KMS-11 (cell line): ENCODE data around the gene FOXM1.

Source experiments
- H2AFZ ChIP-seq: fragments of 200-600 bp; sonication (generic); 2 replicates; pipeline ENCODE4 v1.6.1; 2016; ENCODE audit warnings: antibody characterized with exemption, mixed run types, low read depth
- H3K27ac ChIP-seq: fragments of 200-600 bp; sonication (generic); 2 replicates; pipeline ENCODE4 v1.6.1; 2016; ENCODE audit warnings: mild to moderate bottlenecking, mixed run types
- H3K27me3 ChIP-seq: fragments of 200-600 bp; sonication (generic); 2 replicates; pipeline ENCODE4 v1.6.1; 2017; ENCODE audit warnings: mild to moderate bottlenecking, low read depth, mixed run types, moderate library complexity; ENCODE audit not compliant: insufficient read depth
- H3K36me3 ChIP-seq: fragments of 200-600 bp; sonication (generic); 2 replicates; pipeline ENCODE4 v1.6.1; 2017; ENCODE audit warnings: mild to moderate bottlenecking, mixed run types; ENCODE audit not compliant: insufficient read depth
- H3K4me1 ChIP-seq: fragments of 200-600 bp; sonication (generic); 2 replicates; pipeline ENCODE4 v1.6.1; 2016; ENCODE audit warnings: mild to moderate bottlenecking, low read depth, mixed run types; ENCODE audit not compliant: poor library complexity, severe bottlenecking
- H3K4me2 ChIP-seq: fragments of 200-600 bp; sonication (generic); 2 replicates; pipeline ENCODE4 v1.7.0; 2016; ENCODE audit warnings: mild to moderate bottlenecking, mixed run types
- H3K4me3 ChIP-seq: fragments of 200-600 bp; sonication (generic); IDR thresholded peaks from 2 replicates; pipeline ENCODE4 v1.6.1; 2017; ENCODE audit warnings: low read depth, low read length, mixed read lengths; ENCODE audit not compliant: insufficient read depth
- H3K79me2 ChIP-seq: fragments of 200-600 bp; sonication (generic); 2 replicates; pipeline ENCODE4 v1.6.1; 2016; ENCODE audit warnings: low read depth, mixed run types; ENCODE audit not compliant: insufficient read depth
- H3K9ac ChIP-seq: fragments of 200-600 bp; sonication (generic); 2 replicates; pipeline ENCODE4 v1.6.1; 2016; ENCODE audit warnings: mild to moderate bottlenecking, mixed run types
- H4K20me1 ChIP-seq: fragments of 200-600 bp; sonication (generic); 2 replicates; pipeline ENCODE4 v1.6.1; 2016; ENCODE audit warnings: mild to moderate bottlenecking, mixed run types; ENCODE audit not compliant: insufficient read depth
- TF ChIP-seq, protein P1 (sequence below): fragments of 200-600 bp; sonication (generic); conservative IDR thresholded peaks from 2 replicates; pipeline ENCODE4 v1.6.1; 2017; ENCODE audit warnings: low read depth, mild to moderate bottlenecking, antibody characterized with exemption, low read length, moderate library complexity, mixed read lengths

Gene FOXM1

DNA sequence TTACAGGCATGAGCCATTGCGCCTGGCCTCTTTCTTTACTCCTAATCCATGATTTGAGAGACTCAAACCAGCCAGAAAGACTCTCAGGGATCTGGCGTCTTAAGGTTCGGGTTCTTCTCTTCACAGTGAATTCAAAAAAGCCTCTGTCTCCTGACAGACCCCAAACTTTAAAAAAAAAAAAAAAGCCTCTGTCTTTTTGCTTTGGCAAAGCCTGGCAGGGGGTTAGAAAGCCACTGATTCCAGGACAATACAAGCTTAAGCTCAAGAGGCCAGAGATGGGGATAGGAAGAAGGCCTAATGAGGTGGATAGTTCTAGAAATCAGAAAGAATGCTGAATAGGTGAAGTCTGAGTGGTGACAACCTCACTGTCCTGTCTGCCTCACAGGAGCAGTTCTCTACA lies 50.9 kb downstream of the FOXM1 start:
- no peaks in the 10 kb centered on the region for H3K79me2 ChIP-seq
- no peaks in the 10 kb centered on the region for H3K4me1 ChIP-seq
- H3K27ac ChIP-seq: no peak overlapping the region
- no peaks in the 10 kb centered on the region for H4K20me1 ChIP-seq
- H3K4me2 ChIP-seq: no peak overlapping the region
- H3K4me3 ChIP-seq: no peak overlapping the region
- no peak overlapping the region for H3K9ac ChIP-seq
- TF ChIP-seq, protein P1, sequence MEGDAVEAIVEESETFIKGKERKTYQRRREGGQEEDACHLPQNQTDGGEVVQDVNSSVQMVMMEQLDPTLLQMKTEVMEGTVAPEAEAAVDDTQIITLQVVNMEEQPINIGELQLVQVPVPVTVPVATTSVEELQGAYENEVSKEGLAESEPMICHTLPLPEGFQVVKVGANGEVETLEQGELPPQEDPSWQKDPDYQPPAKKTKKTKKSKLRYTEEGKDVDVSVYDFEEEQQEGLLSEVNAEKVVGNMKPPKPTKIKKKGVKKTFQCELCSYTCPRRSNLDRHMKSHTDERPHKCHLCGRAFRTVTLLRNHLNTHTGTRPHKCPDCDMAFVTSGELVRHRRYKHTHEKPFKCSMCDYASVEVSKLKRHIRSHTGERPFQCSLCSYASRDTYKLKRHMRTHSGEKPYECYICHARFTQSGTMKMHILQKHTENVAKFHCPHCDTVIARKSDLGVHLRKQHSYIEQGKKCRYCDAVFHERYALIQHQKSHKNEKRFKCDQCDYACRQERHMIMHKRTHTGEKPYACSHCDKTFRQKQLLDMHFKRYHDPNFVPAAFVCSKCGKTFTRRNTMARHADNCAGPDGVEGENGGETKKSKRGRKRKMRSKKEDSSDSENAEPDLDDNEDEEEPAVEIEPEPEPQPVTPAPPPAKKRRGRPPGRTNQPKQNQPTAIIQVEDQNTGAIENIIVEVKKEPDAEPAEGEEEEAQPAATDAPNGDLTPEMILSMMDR: no peak
- H3K27me3 ChIP-seq: no peaks in the 10 kb centered on the region
- H2AFZ ChIP-seq: no peak overlapping the region
- no peaks in the 10 kb centered on the region for H3K36me3 ChIP-seq

DNA sequence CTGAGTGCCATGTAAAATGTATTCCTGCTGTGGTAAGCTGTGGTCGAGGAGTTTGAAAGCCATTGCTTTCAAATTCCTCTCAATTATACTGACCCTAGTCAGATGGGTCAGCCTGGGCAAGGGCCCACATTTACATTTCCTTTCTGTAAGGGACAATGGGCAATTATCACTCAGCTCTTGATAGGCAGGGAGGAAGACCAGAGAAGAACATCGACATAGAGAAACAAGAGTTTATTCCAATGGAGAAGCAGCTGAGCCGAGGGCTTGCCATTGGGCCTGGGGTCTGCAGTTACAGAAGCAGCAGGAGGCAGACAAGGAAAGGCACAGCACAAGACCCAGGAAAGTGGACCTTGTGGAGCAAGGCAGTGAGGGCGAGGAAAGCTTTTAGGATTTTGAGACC lies 51.8 kb downstream of the FOXM1 start:
- Histone ChIP-seq H4K20me1 (no peaks in the 10 kb centered on the region), H3K4me2 (no peak overlapping the region), H3K27ac (no peak overlapping the region), H3K4me3 (no peak overlapping the region), H3K4me1 (no peaks in the 10 kb centered on the region), H3K27me3 (no peaks in the 10 kb centered on the region), H3K36me3 (no peaks in the 10 kb centered on the region), H2AFZ (no peak overlapping the region), H3K9ac (no peak overlapping the region), H3K79me2 (no peaks in the 10 kb centered on the region)
- TF ChIP-seq, protein P1: no peak

DNA sequence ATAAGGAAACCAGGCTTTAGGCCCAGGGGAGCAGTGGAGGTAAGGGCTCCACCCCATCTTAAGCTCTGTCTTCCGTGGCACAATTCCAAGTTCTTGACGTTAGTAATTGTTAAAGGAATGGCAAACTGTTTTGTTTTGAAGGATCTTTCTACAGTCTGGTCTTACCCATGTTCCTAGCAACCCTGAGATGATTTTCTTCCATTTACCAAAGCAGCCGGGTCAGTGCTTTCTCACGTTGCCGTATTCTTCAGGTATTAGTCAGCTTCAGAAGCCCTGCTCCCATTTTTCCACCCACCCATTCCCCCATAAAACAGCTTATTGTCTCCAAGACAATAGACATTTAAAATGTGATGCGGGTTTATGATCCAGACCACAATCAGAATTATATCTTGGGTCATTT lies 52.4 kb downstream of the FOXM1 start:
- Histone ChIP-seq H3K36me3 (no peaks in the 10 kb centered on the region), H3K4me2 (no peak overlapping the region), H3K4me3 (no peak overlapping the region), H3K79me2 (no peaks in the 10 kb centered on the region), H2AFZ (no peak overlapping the region), H3K27ac (no peak overlapping the region), H3K9ac (no peak overlapping the region), H3K4me1 (no peaks in the 10 kb centered on the region), H3K27me3 (no peaks in the 10 kb centered on the region), H4K20me1 (no peaks in the 10 kb centered on the region)
- TF ChIP-seq, protein P1: no peak

GRCh38 chr12:2823483-2823882 lies 53.5 kb downstream of the FOXM1 start:
- H4K20me1 ChIP-seq: no peaks in the 10 kb centered on the region
- H3K79me2 ChIP-seq: no peaks in the 10 kb centered on the region
- H3K27ac ChIP-seq: no peak overlapping the region
- H3K4me1 ChIP-seq: no peaks in the 10 kb centered on the region
- TF ChIP-seq, protein P1: no peak
- no peaks in the 10 kb centered on the region for H3K36me3 ChIP-seq
- H3K4me2 ChIP-seq: no peak overlapping the region
- H2AFZ ChIP-seq: no peak overlapping the region
- H3K9ac ChIP-seq: no peak overlapping the region
- no peak overlapping the region for H3K4me3 ChIP-seq
- no peaks in the 10 kb centered on the region for H3K27me3 ChIP-seq

GRCh38 chr12:2820432-2820831 lies 56.5 kb downstream of the FOXM1 start:
- H3K4me3 ChIP-seq: no peak overlapping the region

More at GRCh38 chr12:2820432-2820831, 56.5 kb downstream of the FOXM1 start:
- TF ChIP-seq, protein P1: no peak
- Histone ChIP-seq H3K27me3 (no peaks in the 10 kb centered on the region), H2AFZ (no peak overlapping the region), H3K79me2 (no peaks in the 10 kb centered on the region), H3K36me3 (no peaks in the 10 kb centered on the region), H3K4me1 (no peaks in the 10 kb centered on the region), H3K27ac (no peak overlapping the region), H3K4me2 (no peak overlapping the region), H3K9ac (no peak overlapping the region), H4K20me1 (no peaks in the 10 kb centered on the region)
